Measurements from ENCODE around the gene KIF6.

The KIF6 gene

DNA sequence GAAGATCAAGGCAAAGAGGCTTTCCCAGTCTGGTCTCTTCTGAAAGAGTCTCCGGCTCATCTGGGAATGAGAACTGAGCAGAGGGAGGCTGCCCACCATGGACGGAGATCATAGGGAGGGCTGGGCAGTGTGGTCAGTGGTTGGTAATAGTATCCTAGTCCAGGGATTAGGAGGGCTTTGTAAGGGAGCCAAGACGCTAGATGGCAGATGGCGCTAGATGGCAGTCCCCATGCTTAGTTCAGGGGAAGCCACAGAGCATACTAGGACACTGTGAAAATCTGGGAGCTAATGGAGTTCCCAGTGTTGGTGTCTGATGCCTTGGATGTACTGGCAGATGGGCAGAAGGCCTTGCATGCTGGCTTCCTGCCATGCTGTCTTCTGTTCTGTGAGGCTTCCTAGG, 45.2 kb upstream of the KIF6 start:
- H3K4me3 ChIP-seq (replicated peaks; ENCODE audit: insufficient read depth, low read length), result no peak overlapping the region
- H3K27ac ChIP-seq (replicated peaks), result no peak overlapping the region
- H3K27me3 ChIP-seq (ENCODE audit: insufficient read depth, poor library complexity, severe bottlenecking), result no peaks in the 10 kb centered on the region
- no peak for DNase-seq (ENCODE audit: low read depth in 1 of 2, low spot score in 1 of 2)
- TF ChIP-seq POLR2AphosphoS5 (IDR thresholded peaks at IDR 0.05; ENCODE audit: low read depth), result no peak
- no peak for TF ChIP-seq GABPA (IDR thresholded peaks at IDR 0.05; ENCODE audit: low read depth)
- TF ChIP-seq, protein P1, sequence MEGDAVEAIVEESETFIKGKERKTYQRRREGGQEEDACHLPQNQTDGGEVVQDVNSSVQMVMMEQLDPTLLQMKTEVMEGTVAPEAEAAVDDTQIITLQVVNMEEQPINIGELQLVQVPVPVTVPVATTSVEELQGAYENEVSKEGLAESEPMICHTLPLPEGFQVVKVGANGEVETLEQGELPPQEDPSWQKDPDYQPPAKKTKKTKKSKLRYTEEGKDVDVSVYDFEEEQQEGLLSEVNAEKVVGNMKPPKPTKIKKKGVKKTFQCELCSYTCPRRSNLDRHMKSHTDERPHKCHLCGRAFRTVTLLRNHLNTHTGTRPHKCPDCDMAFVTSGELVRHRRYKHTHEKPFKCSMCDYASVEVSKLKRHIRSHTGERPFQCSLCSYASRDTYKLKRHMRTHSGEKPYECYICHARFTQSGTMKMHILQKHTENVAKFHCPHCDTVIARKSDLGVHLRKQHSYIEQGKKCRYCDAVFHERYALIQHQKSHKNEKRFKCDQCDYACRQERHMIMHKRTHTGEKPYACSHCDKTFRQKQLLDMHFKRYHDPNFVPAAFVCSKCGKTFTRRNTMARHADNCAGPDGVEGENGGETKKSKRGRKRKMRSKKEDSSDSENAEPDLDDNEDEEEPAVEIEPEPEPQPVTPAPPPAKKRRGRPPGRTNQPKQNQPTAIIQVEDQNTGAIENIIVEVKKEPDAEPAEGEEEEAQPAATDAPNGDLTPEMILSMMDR (IDR thresholded peaks at IDR 0.05; ENCODE audit: insufficient read depth, low read length), result no peak
- TF ChIP-seq, protein P2, sequence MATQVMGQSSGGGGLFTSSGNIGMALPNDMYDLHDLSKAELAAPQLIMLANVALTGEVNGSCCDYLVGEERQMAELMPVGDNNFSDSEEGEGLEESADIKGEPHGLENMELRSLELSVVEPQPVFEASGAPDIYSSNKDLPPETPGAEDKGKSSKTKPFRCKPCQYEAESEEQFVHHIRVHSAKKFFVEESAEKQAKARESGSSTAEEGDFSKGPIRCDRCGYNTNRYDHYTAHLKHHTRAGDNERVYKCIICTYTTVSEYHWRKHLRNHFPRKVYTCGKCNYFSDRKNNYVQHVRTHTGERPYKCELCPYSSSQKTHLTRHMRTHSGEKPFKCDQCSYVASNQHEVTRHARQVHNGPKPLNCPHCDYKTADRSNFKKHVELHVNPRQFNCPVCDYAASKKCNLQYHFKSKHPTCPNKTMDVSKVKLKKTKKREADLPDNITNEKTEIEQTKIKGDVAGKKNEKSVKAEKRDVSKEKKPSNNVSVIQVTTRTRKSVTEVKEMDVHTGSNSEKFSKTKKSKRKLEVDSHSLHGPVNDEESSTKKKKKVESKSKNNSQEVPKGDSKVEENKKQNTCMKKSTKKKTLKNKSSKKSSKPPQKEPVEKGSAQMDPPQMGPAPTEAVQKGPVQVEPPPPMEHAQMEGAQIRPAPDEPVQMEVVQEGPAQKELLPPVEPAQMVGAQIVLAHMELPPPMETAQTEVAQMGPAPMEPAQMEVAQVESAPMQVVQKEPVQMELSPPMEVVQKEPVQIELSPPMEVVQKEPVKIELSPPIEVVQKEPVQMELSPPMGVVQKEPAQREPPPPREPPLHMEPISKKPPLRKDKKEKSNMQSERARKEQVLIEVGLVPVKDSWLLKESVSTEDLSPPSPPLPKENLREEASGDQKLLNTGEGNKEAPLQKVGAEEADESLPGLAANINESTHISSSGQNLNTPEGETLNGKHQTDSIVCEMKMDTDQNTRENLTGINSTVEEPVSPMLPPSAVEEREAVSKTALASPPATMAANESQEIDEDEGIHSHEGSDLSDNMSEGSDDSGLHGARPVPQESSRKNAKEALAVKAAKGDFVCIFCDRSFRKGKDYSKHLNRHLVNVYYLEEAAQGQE (IDR thresholded peaks at IDR 0.05; ENCODE audit: insufficient replicate concordance, low read depth), result no peak
- no peak for TF ChIP-seq SPI1 (IDR thresholded peaks at IDR 0.05; ENCODE audit: borderline replicate concordance, low read depth)

DNA sequence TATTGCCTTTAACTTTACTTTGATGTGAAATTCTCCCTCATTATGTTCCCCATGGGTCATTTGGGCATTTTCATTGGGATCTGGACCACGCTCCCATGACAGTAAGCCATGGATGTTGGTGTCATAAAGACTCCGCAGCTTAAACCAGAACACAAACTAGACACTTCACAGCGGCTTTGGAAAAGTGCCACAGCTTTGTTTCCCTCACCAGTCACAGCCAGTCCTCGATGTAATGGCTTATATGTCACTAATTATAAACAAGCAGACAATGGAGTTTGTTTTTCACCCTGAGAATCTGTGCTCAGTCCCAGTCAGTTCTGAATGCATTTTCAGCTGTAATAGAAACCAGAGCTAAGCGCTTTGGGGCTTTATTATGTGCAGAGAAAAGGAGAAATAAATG, 43.8 kb upstream of the KIF6 start:
- Histone ChIP-seq H3K27me3 (ENCODE audit: insufficient read depth, poor library complexity, severe bottlenecking) (no peaks in the 10 kb centered on the region), H3K4me3 (replicated peaks; ENCODE audit: insufficient read depth, low read length) (no peak overlapping the region), H3K27ac (replicated peaks) (no peak overlapping the region)
- TF ChIP-seq, protein P2 (IDR thresholded peaks at IDR 0.05; ENCODE audit: insufficient replicate concordance, low read depth), result no peak
- TF ChIP-seq GABPA (IDR thresholded peaks at IDR 0.05; ENCODE audit: low read depth) (no peak), POLR2AphosphoS5 (IDR thresholded peaks at IDR 0.05; ENCODE audit: low read depth) (no peak), SPI1 (IDR thresholded peaks at IDR 0.05; ENCODE audit: borderline replicate concordance, low read depth) (no peak)
- TF ChIP-seq, protein P1 (IDR thresholded peaks at IDR 0.05; ENCODE audit: insufficient read depth, low read length), result no peak
- no peak for DNase-seq (ENCODE audit: low read depth in 1 of 2, low spot score in 1 of 2)

DNA sequence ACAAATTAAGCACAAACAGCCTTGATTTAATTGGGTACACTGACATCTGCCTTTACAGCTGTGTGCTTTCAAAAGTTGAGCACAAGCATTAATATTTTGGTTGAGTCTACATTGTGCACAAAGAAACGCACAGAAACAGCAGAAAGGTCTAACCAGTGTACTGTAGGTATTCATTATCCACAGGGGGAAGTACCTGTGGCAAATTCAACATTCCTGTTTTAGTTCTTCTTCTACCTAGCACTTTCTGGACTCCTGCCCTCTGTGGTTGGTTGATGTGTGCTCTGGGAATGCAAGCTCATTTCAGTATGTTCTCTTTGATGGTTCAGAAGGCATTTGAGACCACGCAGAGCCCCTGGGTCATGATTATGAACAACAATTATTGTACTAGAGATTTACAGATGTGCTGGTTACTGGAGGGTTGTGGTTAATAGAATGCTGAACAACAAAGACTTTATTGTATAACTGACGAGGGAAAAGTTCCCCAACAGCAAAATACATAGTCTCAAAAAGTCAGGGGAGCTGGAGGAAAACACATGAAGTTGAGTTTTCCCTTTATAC, 40.4 kb upstream of the KIF6 start:
- TF ChIP-seq POLR2AphosphoS5 (IDR thresholded peaks at IDR 0.05; ENCODE audit: low read depth) (no peak), GABPA (IDR thresholded peaks at IDR 0.05; ENCODE audit: low read depth) (no peak), SPI1 (IDR thresholded peaks at IDR 0.05; ENCODE audit: borderline replicate concordance, low read depth) (no peak)
- TF ChIP-seq, protein P1 (IDR thresholded peaks at IDR 0.05; ENCODE audit: insufficient read depth, low read length), result no peak
- TF ChIP-seq, protein P2 (IDR thresholded peaks at IDR 0.05; ENCODE audit: insufficient replicate concordance, low read depth), result no peak
- DNase-seq (ENCODE audit: low read depth in 1 of 2, low spot score in 1 of 2), result no peak
- Histone ChIP-seq H3K27ac (replicated peaks) (no peak overlapping the region), H3K27me3 (ENCODE audit: insufficient read depth, poor library complexity, severe bottlenecking) (no peaks in the 10 kb centered on the region), H3K4me3 (replicated peaks; ENCODE audit: insufficient read depth, low read length) (no peak overlapping the region)
